Articular chondrocyte of knee joint (primary cell): ENCODE measurements around the gene KASH5. TPM values are rescaled to one million over a fixed set of nuclear protein-coding genes. Genes with fewer than 3 reads are reported as not detected.

Experiments
- total RNA-seq: library from RNA; depleted of rRNA; stranded (reverse); fragments of >200 nt; gene quantifications from 2 replicates; pipeline ENCODE4 v1.2.3, GENCODE V29; 2012

KASH5 gene, protein sequence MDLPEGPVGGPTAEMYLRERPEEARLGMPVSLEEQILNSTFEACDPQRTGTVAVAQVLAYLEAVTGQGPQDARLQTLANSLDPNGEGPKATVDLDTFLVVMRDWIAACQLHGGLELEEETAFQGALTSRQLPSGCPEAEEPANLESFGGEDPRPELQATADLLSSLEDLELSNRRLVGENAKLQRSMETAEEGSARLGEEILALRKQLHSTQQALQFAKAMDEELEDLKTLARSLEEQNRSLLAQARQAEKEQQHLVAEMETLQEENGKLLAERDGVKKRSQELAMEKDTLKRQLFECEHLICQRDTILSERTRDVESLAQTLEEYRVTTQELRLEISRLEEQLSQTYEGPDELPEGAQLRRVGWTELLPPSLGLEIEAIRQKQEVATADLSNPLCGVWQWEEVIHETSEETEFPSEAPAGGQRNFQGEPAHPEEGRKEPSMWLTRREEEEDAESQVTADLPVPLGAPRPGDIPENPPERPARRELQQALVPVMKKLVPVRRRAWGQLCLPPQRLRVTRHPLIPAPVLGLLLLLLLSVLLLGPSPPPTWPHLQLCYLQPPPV
- not detected in 2 replicates for total RNA-seq

DNA sequence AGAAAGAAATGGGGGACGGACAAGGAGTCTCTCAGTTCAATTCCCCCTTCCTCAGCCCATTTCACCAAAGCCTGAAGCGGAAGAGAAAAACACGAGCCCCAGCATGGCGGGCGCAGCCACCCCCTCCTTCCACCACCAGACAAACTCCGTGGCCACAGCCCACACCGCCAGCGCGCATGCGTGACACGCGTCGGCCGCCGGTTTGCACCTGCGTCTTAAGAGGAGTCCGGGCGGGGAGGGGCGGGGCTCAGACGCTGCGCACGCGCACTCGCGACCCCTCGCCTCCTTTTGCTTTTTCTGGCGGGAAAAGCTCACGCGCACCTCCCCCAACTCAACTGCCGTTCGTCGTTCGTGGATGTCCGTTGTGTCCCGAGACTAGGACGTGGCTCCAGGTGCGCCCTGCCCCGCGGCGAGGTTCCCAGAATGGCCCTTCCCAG lies at the start of gene KASH5:
TSS of gene KASH5 (plus strand) at position 314 of the 437 bp plus-strand sequence. CDS start 2,635 bp downstream, outside the sequence.

DNA sequence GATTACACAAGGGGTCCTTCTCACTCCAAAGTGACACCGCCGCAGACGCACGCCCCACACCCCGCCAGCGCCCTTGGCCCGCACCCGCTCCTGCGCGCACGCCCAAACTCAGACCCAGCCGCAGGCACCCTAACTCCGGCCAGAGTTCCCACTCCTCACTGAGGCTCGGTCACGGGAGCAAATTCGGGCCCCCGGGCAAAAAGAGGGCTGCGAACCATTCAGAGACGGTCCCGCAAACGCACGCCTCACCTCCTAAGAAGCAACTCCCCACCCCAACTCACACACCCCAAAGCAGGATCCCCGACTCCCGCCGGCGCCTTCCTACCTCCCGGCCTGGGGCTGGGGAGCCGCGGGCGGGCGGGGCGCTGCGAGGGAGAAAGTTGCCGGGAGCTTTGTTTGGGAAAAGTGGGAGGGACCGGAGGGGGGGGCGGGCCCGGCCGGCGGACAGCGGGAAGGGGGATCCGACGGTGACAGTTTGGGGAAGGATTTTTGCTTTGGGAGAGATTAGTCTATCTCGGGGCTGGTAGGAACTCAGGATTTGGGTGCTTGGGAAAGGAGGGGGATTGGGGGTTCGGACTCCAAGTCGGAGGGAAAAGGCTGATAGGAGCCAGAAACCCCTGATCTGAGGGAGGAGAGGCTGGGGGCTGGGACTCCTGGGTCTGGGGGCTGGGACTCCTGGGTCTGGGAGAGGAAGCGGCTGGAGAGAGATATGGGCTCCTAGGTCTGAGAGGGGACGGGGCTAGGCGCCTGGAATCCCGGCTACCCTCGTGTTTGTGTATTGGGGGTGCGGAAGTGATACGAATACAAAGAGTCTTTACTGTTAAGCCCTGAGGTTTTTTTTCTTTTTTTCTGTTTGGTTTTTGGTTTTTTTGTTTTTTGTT lies 25.8 kb upstream of the KASH5 start, which contains the start of gene TEAD2:
TSS of gene TEAD2 (minus strand) at position 369 of the 881 bp plus-strand sequence. CDS start 2,341 bp downstream, outside the sequence.

DNA sequence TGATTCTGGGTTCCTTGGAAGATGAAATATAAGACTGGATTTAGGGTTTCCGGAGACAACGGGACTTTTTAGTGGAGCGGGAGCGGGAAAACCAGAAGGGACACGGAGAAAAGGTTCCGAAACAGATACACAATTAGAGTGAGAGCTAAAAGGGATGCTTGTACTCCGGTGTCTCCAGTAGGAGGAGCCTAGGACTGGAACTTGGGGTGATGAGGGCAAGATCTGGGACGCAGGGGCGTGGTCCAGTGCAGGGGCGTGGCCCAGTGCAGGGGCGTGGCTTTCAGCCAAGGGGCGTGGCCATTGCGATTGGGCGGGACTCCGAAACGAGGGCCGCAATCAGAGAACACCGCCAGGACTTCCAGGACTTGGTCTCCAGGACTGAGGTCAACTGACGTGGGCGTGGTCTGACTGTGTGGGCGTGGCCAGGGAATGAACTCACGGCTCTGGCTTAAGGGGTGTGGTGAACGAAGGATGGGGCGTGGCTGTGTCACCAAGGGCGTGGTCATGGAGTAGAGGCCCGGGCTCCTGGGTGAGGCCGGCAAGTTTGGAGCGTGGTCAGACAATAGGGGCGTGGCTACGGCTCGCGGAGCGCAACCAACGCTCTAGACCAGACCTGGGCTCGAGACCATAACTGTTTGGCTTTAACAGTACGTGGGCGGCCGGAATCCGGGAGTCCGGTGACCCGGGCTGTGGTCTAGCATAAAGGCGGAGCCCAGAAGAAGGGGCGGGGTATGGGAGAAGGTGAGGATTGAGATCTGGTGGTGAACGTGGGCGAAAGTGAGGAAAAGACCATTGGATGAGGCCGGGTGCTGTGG lies 24.6 kb upstream of the KASH5 start, which contains the start of gene DKKL1:
TSS of gene DKKL1 (plus strand) at position 610 of the 815 bp plus-strand sequence. CDS start at position 732, 122 bp downstream.

DNA sequence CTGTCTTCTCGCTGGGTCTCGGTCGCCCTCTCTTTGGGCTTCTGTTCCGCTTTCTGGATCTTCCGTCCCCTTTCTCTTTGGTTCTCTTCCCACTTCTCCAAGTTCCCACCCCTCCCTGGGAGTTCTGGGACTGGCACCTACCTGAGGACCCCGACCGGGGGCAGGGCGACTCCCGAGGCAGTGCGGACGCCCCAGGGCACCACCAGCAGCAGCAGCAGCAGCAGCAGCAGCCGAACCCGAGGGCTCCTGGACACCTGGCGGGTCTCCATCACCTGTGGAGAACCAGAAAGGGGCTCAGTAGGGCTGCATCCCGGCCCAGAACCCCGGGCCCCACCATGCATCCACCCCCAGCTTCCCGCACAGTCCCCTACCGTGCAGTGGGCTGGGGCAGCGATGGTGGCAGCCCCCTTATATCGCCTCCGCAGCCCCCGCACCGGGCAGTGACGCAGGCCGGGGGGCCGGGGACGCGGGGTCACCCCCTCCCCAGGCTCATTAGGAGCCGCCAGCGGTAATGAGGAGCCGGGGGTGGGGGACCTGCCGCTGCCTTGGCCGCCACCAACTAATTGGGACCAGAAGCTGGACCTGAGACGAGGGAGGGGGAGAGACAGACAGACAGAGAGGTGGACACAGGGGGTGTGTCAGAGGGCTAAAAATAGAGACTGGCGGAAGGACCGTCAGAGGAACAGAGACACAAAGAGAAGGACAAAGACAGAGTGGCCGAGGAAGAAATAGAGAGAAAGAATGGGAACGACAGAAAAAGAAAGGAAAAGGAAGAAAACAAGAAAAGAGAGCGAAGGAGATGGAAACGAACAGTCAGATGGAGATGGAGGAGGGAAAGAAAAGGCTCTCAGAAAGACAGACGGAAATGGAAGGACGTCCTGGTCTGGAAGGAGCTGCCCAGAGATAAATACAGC lies 35.3 kb downstream of the KASH5 start, which contains the start of gene PTH2:
TSS of gene PTH2 (minus strand) at position 371 of the 914 bp plus-strand sequence. CDS start at position 269, 102 bp downstream.

DNA sequence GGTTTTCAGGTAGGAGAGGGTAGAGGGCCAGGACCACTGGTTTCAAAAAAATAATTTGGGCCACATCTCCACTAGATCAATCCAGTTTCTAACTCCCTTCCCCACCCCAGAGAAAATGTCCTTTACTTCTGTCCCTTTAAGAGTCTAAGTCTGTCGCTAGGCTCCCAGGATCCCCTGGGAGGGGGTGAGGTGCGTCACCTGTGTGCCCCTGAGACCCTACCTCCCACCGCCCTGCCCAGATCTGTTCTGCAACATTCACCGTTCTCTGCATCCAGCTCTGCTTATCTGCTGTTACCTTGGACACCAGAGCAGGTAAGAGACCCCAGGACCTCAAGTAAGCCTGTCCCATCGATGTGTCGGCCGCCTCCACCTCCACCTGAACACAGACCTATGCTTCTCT lies 37.1 kb downstream of the KASH5 start, which contains the start of gene GFY:
TSS of gene GFY (plus strand) at position 211 of the 400 bp plus-strand sequence. CDS start 1,043 bp downstream, outside the sequence.

DNA sequence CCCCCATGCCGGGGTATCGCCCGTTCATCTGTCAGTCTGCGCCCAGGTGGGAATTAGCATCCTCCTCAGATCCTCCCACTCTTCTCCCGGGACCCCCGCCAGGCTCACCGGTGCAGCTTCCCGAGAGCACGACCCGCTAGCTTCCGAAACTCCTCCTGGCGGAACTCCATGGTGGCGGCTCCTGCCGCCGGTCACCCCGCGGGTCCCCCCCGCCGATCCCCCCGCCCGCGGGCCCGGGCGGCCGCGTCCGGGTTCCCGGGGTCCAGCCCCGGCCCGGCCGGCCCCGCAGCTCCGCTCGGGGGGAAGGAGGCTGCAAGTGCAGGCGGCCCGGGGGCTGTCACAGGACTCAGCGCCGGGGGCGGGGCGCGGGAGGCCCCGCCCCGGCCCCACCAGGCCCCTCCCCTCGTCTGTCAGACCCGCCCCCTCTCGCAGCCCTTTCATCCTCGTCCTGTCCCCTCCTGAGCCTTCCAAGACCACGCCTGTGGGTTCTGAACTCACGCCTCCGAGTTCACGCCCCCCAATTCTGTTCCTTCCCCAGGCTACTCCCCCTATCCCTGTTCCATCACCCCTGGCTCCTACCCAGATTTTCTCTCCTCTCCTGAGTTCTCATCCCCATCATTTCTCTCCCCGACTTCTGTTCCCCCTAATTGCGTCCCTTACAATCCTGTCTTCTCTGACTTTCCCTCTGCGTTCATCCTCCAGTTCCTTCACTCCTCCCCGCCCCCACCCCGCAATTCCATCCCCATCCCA lies 53.3 kb downstream of the KASH5 start, which contains the start of gene SLC17A7:
TSS of gene SLC17A7 (minus strand) at position 318 of the 750 bp plus-strand sequence. CDS start at position 170, 148 bp downstream.

DNA sequence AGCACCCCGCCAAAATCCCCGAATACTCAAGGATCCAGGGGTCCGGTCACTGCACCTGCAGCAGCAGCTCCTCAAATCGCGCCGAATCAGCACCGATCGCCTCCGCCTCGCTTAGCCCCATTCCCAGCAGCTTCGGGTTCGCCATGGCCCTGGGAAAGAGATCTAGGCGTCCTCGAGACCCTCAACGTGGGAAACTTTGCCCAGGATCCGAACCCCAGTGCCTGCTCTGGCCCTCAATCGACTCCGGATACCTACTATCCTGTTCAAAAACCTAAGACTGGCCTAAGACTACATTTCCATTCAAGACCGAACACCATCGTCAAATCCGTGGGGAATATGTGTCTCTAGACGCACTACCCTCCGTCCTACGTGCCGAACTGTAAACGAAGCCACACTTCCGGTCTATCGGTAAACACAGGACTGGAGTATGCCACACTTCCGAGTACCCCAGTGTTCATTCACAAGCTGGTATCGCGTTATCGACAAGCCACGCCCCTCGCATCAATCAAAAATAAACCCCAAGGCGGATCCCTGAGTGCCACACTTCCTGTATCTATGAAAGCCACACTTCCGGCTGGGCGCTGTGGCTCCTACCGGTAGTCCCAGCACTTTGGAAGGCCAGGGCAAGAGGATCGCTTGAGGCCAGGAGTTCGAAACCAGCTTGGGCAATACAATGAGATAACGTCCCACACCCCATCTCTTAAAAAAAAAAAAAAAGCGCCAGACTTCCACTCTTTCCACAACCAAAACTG lies 63.6 kb downstream of the KASH5 start, which contains the start of gene PIH1D1:
TSS of gene PIH1D1 (minus strand) at position 385 of the 752 bp plus-strand sequence. CDS start at position 145, 240 bp downstream.

DNA sequence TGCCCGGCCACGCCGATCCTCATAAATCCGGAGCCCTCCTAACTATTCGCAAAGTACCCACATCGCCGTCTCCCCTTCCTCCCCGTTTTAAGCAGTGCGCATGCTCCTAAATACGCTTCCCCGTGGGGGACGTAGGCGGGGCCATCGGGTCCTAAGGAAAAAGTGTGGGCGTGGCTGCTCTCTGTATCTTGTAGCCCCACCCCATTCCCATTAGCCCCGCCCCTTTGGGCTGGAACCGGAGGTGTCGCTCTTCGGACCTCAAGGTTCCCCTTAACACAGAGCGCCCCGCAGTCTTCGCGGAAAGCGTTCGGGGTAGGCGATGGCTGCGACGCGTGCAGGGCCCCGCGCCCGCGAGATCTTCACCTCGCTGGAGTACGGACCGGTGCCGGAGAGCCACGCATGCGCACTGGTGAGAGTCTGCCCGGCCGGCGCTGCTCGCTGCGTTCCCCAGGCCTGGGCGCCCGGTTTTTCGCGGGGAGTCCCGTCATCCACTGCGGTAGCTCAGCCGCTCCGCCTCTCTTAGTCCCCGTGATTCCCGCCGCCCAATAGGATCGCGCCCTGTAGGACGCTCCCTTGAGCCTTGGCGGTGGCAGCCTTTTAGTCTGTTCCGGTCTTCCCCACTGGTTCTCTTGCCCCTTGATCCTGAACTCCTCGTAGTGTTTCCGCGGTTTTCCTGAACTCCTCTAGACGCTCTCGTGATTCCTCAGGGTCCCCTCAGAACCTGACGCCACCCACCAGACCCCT lies 65.1 kb downstream of the KASH5 start, which contains the start of gene ALDH16A1:
TSS of gene ALDH16A1 (plus strand) at position 213 of the 744 bp plus-strand sequence. CDS start at position 320, 107 bp downstream.

Other genes starting within 250 kb of the KASH5 start
- not detected in 2 replicates for gene HRC, start 232.9 kb upstream of the KASH5 start, total RNA-seq
- gene TRPM4, start 230.5 kb upstream of the KASH5 start, total RNA-seq = 13.4 and 17.0 TPM in 2 replicates
- 0.32 TPM in 1 of 2 replicates, not detected in the other for gene SLC6A16, start 63.1 kb upstream of the KASH5 start, total RNA-seq
- gene CD37, start 52.8 kb upstream of the KASH5 start, total RNA-seq = not detected in 2 replicates
- gene TEAD2, start 25.8 kb upstream of the KASH5 start, total RNA-seq = 21.3 and 25.6 TPM in 2 replicates
- gene DKKL1, start 24.4 kb upstream of the KASH5 start, total RNA-seq = 0.26 TPM in 1 of 2 replicates, not detected in the other
- not detected in 2 replicates for gene PTH2, start 35.2 kb downstream of the KASH5 start, total RNA-seq
- not detected in 2 replicates for gene GFY, start 37.1 kb downstream of the KASH5 start, total RNA-seq
- under 0.01 TPM in 1 of 2 replicates, not detected in the other for gene SLC17A7, start 53.3 kb downstream of the KASH5 start, total RNA-seq
- gene PIH1D1, start 63.6 kb downstream of the KASH5 start, total RNA-seq = 59.1 and 62.8 TPM in 2 replicates
- 19.7 and 22.1 TPM in 2 replicates for gene ALDH16A1, start 65.0 kb downstream of the KASH5 start, total RNA-seq
- gene FLT3LG, start 86.0 kb downstream of the KASH5 start, total RNA-seq = 5.0 and 5.2 TPM in 2 replicates
- 1,376 and 2,288 TPM in 2 replicates for gene RPL13A, start 99.4 kb downstream of the KASH5 start, total RNA-seq
- gene RPS11, start 108.2 kb downstream of the KASH5 start, total RNA-seq = 2,902 and 3,041 TPM in 2 replicates
- 50.0 and 52.4 TPM in 2 replicates for gene FCGRT, start 124.4 kb downstream of the KASH5 start, total RNA-seq
- gene RCN3, start 139.8 kb downstream of the KASH5 start, total RNA-seq = 221 and 248 TPM in 2 replicates
- 45.3 and 50.4 TPM in 2 replicates for gene NOSIP, start 192.3 kb downstream of the KASH5 start, total RNA-seq
- 0.22 and 0.26 TPM in 2 replicates for gene PRRG2, start 193.1 kb downstream of the KASH5 start, total RNA-seq
- 2.8 and 6.1 TPM in 2 replicates for gene PRR12, start 202.9 kb downstream of the KASH5 start, total RNA-seq